Ishikawa (cell line): ENCODE results near the gene PHLPP2.

Experiments used
- CEBPB ChIP-seq: IDR thresholded peaks from 2 replicates; pipeline ENCODE4 v1.6.1; 2012
- REST ChIP-seq: IDR thresholded peaks from 2 replicates; pipeline ENCODE4 v1.6.1; 2012; ENCODE audit warnings: low read depth, mild to moderate bottlenecking
- TAF1 ChIP-seq: IDR thresholded peaks from 2 replicates; pipeline ENCODE4 v1.6.1; 2012; ENCODE audit warnings: low read depth, mild to moderate bottlenecking

DNA sequence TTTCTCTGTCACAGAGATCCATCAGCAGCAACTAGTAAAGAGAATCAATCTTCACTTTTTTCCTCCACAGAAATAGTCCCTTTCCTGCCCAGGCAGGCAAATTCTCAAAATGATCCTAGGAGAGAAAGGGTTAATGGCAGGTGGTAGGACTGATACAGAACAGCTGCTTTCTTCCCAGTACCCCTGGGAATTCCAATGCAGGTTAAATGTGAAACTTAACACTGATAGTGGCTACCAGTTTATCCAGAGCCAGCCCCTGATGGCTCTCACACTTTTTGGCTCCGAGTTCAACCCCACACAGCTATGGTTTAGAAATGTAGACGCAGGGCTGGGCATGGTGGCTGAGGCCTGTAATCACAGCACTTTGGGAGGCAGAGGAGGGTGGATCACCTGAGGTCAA, 76.3 kb downstream of the PHLPP2 start:
- TF ChIP-seq CEBPB (no peak), REST (no peak), TAF1 (no peak)
